B cell (primary cell): ENCODE results near the gene IFNLR1. TPM values are rescaled to one million over a fixed set of nuclear protein-coding genes. Genes with fewer than 3 reads are reported as not detected.

Experiments used
- ATAC-seq: fragments of 200-7000 bp; cut with Tn5 transposase; one replicate; pipeline ENCODE4 v1.10.0; 2021; ENCODE audit warnings: low read depth, mild to moderate bottlenecking, moderate number of reproducible peaks, moderate library complexity
- CTCF ChIA-PET: fragments of 350-600 bp; sonication (Branson Sonifier 250); formaldehyde crosslinking; loops from one replicate; lab custom pipeline; 2021; ENCODE audit warnings: antibody characterized with exemption, inconsistent platforms; lab: Charles Lee
- POLR2A ChIA-PET: fragments of 350-600 bp; sonication (Branson Sonifier 250); formaldehyde crosslinking; loops from one replicate; lab custom pipeline; 2021; ENCODE audit warnings: antibody characterized with exemption; lab: Charles Lee
- DNase-seq: peaks from one replicate; pipeline ENCODE4 v3.0.0; 2013
- H2AFZ ChIP-seq: 2 replicates; pipeline ENCODE4 v1.6.1; 2012; ENCODE audit warnings: mild to moderate bottlenecking, low read depth, low read length; ENCODE audit not compliant: insufficient read depth, poor library complexity, severe bottlenecking
- H3K27ac ChIP-seq, 2 donors: 1 replicate in 1 of 2; 2 replicates in 1 of 2; pipeline ENCODE4 v1.5.1; 2012 to 2013; ENCODE audit warnings: low read length in 2 of 2, mild to moderate bottlenecking in 2 of 2, moderate library complexity in 1 of 2
- H3K27me3 ChIP-seq, 4 experiments: fragments of 200-600 bp in 1 of 4; sonication (generic) in 1 of 4; replicated peaks in 1 of 4; 1 replicate in 2 of 4; 2 replicates in 2 of 4; pipeline versions ENCODE4 v1.6.1 to v1.7.0; 2013 to 2016; ENCODE audit warnings: low read length in 3 of 4, mild to moderate bottlenecking in 2 of 4, mixed read lengths in 1 of 4, moderate library complexity in 1 of 4; ENCODE audit not compliant: insufficient read depth in 4 of 4, control insufficient read depth in 3 of 4; ENCODE audit errors: control extremely low read depth in 1 of 4
- H3K36me3 ChIP-seq, 2 experiments: replicated peaks in 1 of 2; 1 replicate in 1 of 2; 2 replicates in 1 of 2; pipeline versions ENCODE4 v1.6.1 to v1.7.1; 2013; ENCODE audit warnings: low read length in 1 of 2; ENCODE audit not compliant: insufficient read depth in 2 of 2, control insufficient read depth in 1 of 2; ENCODE audit errors: control extremely low read depth in 1 of 2, extremely low read depth in 1 of 2
- H3K4me1 ChIP-seq, 2 donors: fragments of 200-600 bp in 1 of 2; sonication (generic) in 1 of 2; 1 replicate in 1 of 2; 2 replicates in 1 of 2; pipeline versions ENCODE4 v1.5.1 to v1.6.1; 2013 to 2017; ENCODE audit warnings: low read length in 2 of 2; ENCODE audit not compliant: control insufficient read depth in 2 of 2, insufficient read depth in 2 of 2
- H3K4me2 ChIP-seq: replicated peaks from 2 replicates; pipeline ENCODE3; 2012; ENCODE audit warnings: mild to moderate bottlenecking, low read depth, low read length; ENCODE audit not compliant: poor library complexity, severe bottlenecking
- H3K4me3 ChIP-seq, 5 experiments: fragments of 200-600 bp in 1 of 5; sonication (generic) in 1 of 5; 1 replicate in 3 of 5; 2 replicates in 2 of 5; pipeline versions ENCODE4 v1.5.1 to v1.7.0; 2011 to 2016; ENCODE audit warnings: low read length in 4 of 5, mild to moderate bottlenecking in 4 of 5, low read depth in 2 of 5, control low read depth in 1 of 5, moderate library complexity in 1 of 5; ENCODE audit not compliant: insufficient read depth in 1 of 5; ENCODE audit errors: control extremely low read depth in 1 of 5, extremely low read depth in 1 of 5
- H3K79me2 ChIP-seq: fragments of 200-600 bp; sonication (generic); one replicate; pipeline ENCODE4 v1.6.0; 2016; ENCODE audit warnings: low read length; ENCODE audit not compliant: control insufficient read depth, insufficient read depth
- H3K9ac ChIP-seq: fragments of 200-600 bp; sonication (generic); 2 replicates; pipeline ENCODE4 v1.6.1; 2017; ENCODE audit warnings: mild to moderate bottlenecking, low read length, moderate library complexity
- H3K9me3 ChIP-seq, 3 donors: one replicate each; pipeline versions ENCODE4 v1.6.1 to v1.7.1; 2013; ENCODE audit warnings: low read length in 2 of 3; ENCODE audit not compliant: control insufficient read depth in 2 of 3, insufficient read depth in 1 of 3; ENCODE audit errors: control extremely low read depth in 1 of 3
- H4K20me1 ChIP-seq: 2 replicates; pipeline ENCODE4 v1.6.0; 2012; ENCODE audit warnings: mild to moderate bottlenecking, low read length; ENCODE audit not compliant: insufficient read depth, control insufficient read depth, poor library complexity, severe bottlenecking
- H3K27ac Mint-ChIP-seq: one replicate; pipeline ENCODE4 v1.8.0; 2021; ENCODE audit warnings: mixed read lengths
- H3K27me3 Mint-ChIP-seq: one replicate; pipeline ENCODE4 v1.8.0; 2021; ENCODE audit warnings: mixed read lengths
- H3K4me1 Mint-ChIP-seq: one replicate; pipeline ENCODE4 v1.8.0; 2021; ENCODE audit warnings: mixed read lengths
- H3K4me3 Mint-ChIP-seq: one replicate; pipeline ENCODE4 v1.8.0; 2021; ENCODE audit warnings: mixed read lengths
- H3K9me3 Mint-ChIP-seq: one replicate; pipeline ENCODE4 v1.8.0; 2022; ENCODE audit warnings: mixed read lengths; ENCODE audit not compliant: insufficient read depth
- EZH2 ChIP-seq: IDR thresholded peaks from 2 replicates; pipeline ENCODE4 v1.6.1; 2012; ENCODE audit warnings: borderline replicate concordance, low read depth, mild to moderate bottlenecking, moderate library complexity, low read length; ENCODE audit not compliant: insufficient read depth, poor library complexity, severe bottlenecking
- WGBS: methylation state at CpG from one replicate; pipeline ENCODE4 v1.1.5; 2013; ENCODE audit warnings: missing lambda C conversion rate; ENCODE audit not compliant: insufficient coverage; 5-methylcytosine and 5-hydroxymethylcytosine counted together
- intact Hi-C: fragments of 100-400 bp; cut with micrococcal nuclease; formaldehyde crosslinking; loops from one replicate; pipeline ENCODE4 v1.10.0; 2022
- polyA plus RNA-seq: library from polyadenylated mRNA; depleted of rRNA; stranded (reverse); fragments of >200 nt; gene quantifications from 2 replicates; pipeline ENCODE4 v1.2.3, GENCODE V29; 2012
- total RNA-seq, 2 donors: library from RNA; stranded (reverse); fragments of 120-200 nt in 1 of 2; gene quantifications; 1 replicate in 1 of 2; 2 replicates in 1 of 2; pipeline versions ENCODE4 v1.2.3 to v1.2.4, GENCODE V29; 2013 to 2022
- TF ChIP-seq, protein P1 (sequence below): fragments of 200-600 bp; IDR thresholded peaks from one replicate; pipeline ENCODE4 v1.8.0; 2022; ENCODE audit warnings: antibody characterized with exemption, mild to moderate bottlenecking

Gene IFNLR1
- total and polyA plus RNA-seq, 2 donors (not counting 1 experiment from before 2014, with no cell fraction given), result 14.7 to 39.7 TPM

DNA sequence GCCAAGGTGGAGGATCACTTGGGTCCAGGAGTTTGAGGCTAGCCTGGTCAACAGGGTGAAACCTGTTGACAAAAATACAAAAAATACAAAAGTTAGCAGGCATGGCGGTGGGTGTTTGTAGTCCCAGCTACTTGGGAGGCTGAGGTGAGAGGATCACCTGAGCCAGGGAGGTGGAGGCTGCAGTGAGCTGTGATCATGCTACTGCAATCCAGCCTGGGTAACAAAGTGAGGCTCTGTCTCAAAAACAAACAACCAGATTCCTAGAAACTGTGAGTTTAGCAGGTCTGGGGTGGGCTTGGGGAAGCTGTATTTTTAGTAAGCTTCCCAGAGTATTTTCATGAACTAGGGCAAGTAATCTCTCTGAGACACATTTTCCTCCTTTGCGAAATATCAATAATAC is 70.0 kb downstream of the IFNLR1 start:
- Histone ChIP-seq H3K36me3 (no peaks in the 10 kb centered on the region), H2AFZ (no peak overlapping the region), H3K4me1 (peaks cover 3 to 6% of the 10 kb centered on the region in 2 donors), H4K20me1 (no peaks in the 10 kb centered on the region), H3K9ac (no peak overlapping the region), H3K4me2 (no peak overlapping the region), H3K79me2 (no peaks in the 10 kb centered on the region), H3K9me3 (no peaks in the 10 kb centered on the region), H3K27ac (no peak overlapping the region), H3K4me3 (no peak overlapping the region), H3K27me3 (peaks cover 0 to 28% (median 4%) of the 10 kb centered on the region in 4 experiments)
- no CpG with 5 or more reads among the region's 2 CpGs for WGBS
- TF ChIP-seq EZH2, result no peak
- TF ChIP-seq, protein P1, sequence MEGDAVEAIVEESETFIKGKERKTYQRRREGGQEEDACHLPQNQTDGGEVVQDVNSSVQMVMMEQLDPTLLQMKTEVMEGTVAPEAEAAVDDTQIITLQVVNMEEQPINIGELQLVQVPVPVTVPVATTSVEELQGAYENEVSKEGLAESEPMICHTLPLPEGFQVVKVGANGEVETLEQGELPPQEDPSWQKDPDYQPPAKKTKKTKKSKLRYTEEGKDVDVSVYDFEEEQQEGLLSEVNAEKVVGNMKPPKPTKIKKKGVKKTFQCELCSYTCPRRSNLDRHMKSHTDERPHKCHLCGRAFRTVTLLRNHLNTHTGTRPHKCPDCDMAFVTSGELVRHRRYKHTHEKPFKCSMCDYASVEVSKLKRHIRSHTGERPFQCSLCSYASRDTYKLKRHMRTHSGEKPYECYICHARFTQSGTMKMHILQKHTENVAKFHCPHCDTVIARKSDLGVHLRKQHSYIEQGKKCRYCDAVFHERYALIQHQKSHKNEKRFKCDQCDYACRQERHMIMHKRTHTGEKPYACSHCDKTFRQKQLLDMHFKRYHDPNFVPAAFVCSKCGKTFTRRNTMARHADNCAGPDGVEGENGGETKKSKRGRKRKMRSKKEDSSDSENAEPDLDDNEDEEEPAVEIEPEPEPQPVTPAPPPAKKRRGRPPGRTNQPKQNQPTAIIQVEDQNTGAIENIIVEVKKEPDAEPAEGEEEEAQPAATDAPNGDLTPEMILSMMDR, result no peak
- peaks cover 34% of the 10 kb centered on the region for H3K27me3 Mint-ChIP-seq
- intact Hi-C loops, result no loop called here
- H3K4me3 Mint-ChIP-seq, result no peak overlapping the region
- CTCF ChIA-PET, result no interaction called here
- no peaks in the 10 kb centered on the region for H3K9me3 Mint-ChIP-seq
- ATAC-seq (no peak), DNase-seq (no peak)
- POLR2A ChIA-PET, result no interaction called here
- no peak overlapping the region for H3K27ac Mint-ChIP-seq
- H3K4me1 Mint-ChIP-seq, result peaks cover 5% of the 10 kb centered on the region

DNA sequence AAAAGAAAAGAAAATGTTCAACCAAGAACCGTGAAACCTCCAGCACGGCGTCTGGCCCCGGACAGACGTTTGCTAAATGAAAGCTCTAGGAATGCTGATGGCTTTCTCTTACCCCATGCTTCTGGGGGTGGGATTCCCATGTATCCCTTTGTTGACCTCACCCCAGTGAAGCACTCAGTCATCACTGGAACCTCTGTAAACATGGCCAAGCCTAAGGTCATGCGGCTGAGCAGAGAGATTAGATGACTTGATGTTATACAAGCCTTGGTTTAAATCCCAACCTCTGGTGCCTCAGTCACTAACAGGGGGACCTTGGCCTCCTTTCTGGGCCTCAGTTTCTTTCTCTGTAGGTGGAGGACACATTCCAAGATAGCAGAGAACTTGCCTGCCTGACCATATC is 72.3 kb downstream of the IFNLR1 start:
- Mint-ChIP-seq H3K4me3 (no peak overlapping the region), H3K9me3 (no peaks in the 10 kb centered on the region), H3K4me1 (peaks cover 8% of the 10 kb centered on the region), H3K27ac (no peak overlapping the region), H3K27me3 (peaks cover 35% of the 10 kb centered on the region)
- no peak for DNase-seq
- Histone ChIP-seq H3K4me2 (no peak overlapping the region), H2AFZ (no peak overlapping the region), H3K79me2 (no peaks in the 10 kb centered on the region), H3K36me3 (no peaks in the 10 kb centered on the region), H4K20me1 (no peaks in the 10 kb centered on the region), H3K9ac (no peak overlapping the region), H3K27me3 (peaks cover 0 to 28% (median 4%) of the 10 kb centered on the region in 4 experiments), H3K27ac (no peak overlapping the region), H3K4me3 (no peak overlapping the region), H3K4me1 (peaks cover 5 to 8% of the 10 kb centered on the region in 2 donors), H3K9me3 (no peaks in the 10 kb centered on the region)
- POLR2A ChIA-PET, result no interaction called here
- 100% methylated on average over 2 of the region's 6 CpGs for whole genome bisulfite sequencing
- no peak for ATAC-seq
- TF ChIP-seq, protein P1, result no peak
- no peak for TF ChIP-seq EZH2
- CTCF ChIA-PET, result no interaction called here
- intact Hi-C loops, result no loop called here
